Panc1 (cell line): ENCODE measurements around the gene HCN1.

ENCODE experiments used
- CTCF ChIP-seq: fragments of 450-650 bp; IDR thresholded peaks from 2 replicates; pipeline ENCODE4 v1.5.1; 2017; ENCODE audit warnings: mild to moderate bottlenecking
- POLR2AphosphoS5 ChIP-seq: IDR thresholded peaks from 2 replicates; pipeline ENCODE4 v1.6.1; 2012; ENCODE audit warnings: mild to moderate bottlenecking, low read depth, low read length, moderate library complexity
- SIN3A ChIP-seq: IDR thresholded peaks from 2 replicates; pipeline ENCODE4 v1.6.1; 2012; ENCODE audit warnings: low read depth, mild to moderate bottlenecking, low read length, moderate library complexity, borderline replicate concordance; ENCODE audit not compliant: insufficient read depth
- TCF7L2 ChIP-seq: IDR thresholded peaks from 2 replicates; pipeline ENCODE4 v1.6.1; 2011; ENCODE audit warnings: mild to moderate bottlenecking, low read depth, low read length, inconsistent platforms
- TF ChIP-seq, protein P1 (sequence below), 2 experiments: IDR thresholded peaks; 2 replicates each; pipeline ENCODE4 v1.6.1; 2011 to 2012; ENCODE audit warnings: low read depth in 2 of 2, control low read depth in 1 of 2, low read length in 1 of 2, mild to moderate bottlenecking in 1 of 2, moderate library complexity in 1 of 2; ENCODE audit not compliant: insufficient read depth in 1 of 2

DNA sequence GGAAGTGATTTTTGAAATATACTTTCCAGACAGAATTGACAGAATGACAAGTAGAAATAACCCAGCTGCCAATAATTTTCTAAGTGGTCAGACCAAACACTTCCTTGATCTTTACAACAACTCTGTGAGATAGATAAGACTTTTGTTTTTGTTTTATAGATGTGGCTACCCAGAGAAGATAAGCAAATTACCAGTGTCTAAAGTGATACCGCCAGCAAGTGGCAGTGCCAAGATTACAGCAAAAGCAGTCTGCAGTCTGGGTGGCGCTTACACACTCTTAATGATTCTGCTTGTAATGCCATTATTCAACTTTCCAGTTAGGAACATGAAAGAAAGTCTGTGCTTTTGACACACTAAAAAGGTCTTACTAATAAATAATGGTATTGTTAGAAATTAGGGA is 92.1 kb downstream of the HCN1 start:
- TF ChIP-seq CTCF (no peak), SIN3A (no peak), POLR2AphosphoS5 (no peak), TCF7L2 (no peak)
- TF ChIP-seq, protein P1, sequence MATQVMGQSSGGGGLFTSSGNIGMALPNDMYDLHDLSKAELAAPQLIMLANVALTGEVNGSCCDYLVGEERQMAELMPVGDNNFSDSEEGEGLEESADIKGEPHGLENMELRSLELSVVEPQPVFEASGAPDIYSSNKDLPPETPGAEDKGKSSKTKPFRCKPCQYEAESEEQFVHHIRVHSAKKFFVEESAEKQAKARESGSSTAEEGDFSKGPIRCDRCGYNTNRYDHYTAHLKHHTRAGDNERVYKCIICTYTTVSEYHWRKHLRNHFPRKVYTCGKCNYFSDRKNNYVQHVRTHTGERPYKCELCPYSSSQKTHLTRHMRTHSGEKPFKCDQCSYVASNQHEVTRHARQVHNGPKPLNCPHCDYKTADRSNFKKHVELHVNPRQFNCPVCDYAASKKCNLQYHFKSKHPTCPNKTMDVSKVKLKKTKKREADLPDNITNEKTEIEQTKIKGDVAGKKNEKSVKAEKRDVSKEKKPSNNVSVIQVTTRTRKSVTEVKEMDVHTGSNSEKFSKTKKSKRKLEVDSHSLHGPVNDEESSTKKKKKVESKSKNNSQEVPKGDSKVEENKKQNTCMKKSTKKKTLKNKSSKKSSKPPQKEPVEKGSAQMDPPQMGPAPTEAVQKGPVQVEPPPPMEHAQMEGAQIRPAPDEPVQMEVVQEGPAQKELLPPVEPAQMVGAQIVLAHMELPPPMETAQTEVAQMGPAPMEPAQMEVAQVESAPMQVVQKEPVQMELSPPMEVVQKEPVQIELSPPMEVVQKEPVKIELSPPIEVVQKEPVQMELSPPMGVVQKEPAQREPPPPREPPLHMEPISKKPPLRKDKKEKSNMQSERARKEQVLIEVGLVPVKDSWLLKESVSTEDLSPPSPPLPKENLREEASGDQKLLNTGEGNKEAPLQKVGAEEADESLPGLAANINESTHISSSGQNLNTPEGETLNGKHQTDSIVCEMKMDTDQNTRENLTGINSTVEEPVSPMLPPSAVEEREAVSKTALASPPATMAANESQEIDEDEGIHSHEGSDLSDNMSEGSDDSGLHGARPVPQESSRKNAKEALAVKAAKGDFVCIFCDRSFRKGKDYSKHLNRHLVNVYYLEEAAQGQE (IDR thresholded peaks at IDR 0.05; ENCODE audit: insufficient read depth in 1 of 2, low read depth in 2 of 2, low read length in 1 of 2) = no peak
